Liver (tissue), 3 donors: ENCODE data around the gene RFNG.

Experiments used
- FOXA1 ChIP-seq: IDR thresholded peaks from 2 replicates; pipeline ENCODE4 v1.6.1; 2016; ENCODE audit warnings: antibody characterized with exemption
- NR2F2 ChIP-seq: IDR thresholded peaks from 2 replicates; pipeline ENCODE4 v1.6.1; 2016; ENCODE audit warnings: antibody characterized with exemption
- RAD21 ChIP-seq, 2 donors: IDR thresholded peaks; 2 replicates each; pipeline ENCODE4 v1.6.1; 2016; ENCODE audit warnings: antibody characterized with exemption in 2 of 2, mild to moderate bottlenecking in 2 of 2
- YY1 ChIP-seq: IDR thresholded peaks from 2 replicates; pipeline ENCODE4 v1.6.1; 2016; ENCODE audit warnings: antibody characterized with exemption, mild to moderate bottlenecking
- TF ChIP-seq, protein P1 (sequence below): fragments of 150-350 bp; IDR thresholded peaks from 2 replicates; pipeline ENCODE4 v1.5.1; 2017; ENCODE audit warnings: improper control_type of control experiment, low read depth, low read length; ENCODE audit not compliant: missing input control
- TF ChIP-seq, protein P2 (sequence below): IDR thresholded peaks from 2 replicates; pipeline ENCODE4 v1.6.1; 2016; ENCODE audit warnings: antibody characterized with exemption
- donor health status: healthy.
- donor health status: healthy.

DNA sequence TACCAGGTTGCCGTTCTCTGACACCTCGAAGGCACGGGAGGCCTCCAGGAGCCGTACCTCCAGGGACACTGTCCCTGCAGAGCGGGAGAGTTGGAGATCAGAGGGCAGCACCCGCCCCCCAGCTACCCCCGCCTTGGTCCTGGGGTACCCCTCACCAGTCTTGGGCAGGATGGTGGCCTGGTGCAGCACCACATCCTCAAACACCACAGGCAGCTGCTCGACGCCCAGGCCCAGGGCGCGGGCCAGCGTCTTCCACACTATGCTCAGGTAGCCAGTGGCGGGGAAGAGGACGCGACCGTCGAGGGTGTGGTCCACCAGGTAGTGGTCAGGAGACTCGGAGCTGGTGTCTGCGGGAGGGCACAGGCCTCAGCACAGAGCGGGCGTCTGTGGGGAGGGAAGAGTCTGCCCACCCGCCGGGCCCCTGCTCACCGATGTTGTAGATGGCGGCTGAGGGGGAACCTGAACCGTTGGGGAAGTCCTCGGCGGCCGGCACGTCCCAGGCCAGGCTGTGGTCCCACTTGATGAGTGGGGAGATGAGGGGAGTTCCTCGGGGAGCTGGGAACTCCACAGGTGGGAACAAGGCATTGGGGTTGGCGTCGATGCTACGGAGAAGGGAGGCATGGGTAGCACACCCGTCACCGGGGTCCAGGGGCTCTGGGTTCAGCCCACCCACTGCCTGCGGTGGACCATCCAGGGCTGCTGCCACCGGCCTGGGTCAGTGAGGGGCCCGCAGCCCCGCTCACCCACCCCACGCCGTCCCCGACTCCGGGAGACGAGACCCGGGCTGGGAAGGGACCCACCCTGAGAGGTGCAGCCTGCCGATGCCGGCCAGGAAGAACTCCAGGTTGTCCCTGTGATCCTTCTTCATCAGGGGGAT lies 36.6 kb upstream of the RFNG start:
- TF ChIP-seq, protein P1, sequence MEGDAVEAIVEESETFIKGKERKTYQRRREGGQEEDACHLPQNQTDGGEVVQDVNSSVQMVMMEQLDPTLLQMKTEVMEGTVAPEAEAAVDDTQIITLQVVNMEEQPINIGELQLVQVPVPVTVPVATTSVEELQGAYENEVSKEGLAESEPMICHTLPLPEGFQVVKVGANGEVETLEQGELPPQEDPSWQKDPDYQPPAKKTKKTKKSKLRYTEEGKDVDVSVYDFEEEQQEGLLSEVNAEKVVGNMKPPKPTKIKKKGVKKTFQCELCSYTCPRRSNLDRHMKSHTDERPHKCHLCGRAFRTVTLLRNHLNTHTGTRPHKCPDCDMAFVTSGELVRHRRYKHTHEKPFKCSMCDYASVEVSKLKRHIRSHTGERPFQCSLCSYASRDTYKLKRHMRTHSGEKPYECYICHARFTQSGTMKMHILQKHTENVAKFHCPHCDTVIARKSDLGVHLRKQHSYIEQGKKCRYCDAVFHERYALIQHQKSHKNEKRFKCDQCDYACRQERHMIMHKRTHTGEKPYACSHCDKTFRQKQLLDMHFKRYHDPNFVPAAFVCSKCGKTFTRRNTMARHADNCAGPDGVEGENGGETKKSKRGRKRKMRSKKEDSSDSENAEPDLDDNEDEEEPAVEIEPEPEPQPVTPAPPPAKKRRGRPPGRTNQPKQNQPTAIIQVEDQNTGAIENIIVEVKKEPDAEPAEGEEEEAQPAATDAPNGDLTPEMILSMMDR: no peak
- TF ChIP-seq RAD21 (IDR thresholded peaks at IDR 0.05): no peak
- TF ChIP-seq, protein P2, sequence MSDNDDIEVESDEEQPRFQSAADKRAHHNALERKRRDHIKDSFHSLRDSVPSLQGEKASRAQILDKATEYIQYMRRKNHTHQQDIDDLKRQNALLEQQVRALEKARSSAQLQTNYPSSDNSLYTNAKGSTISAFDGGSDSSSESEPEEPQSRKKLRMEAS: no peak
- no peak for TF ChIP-seq FOXA1
- TF ChIP-seq NR2F2: no peak
- no peak for TF ChIP-seq YY1
